T-cell (primary cell): Measurements from ENCODE around the gene IL1RL1. TPM values are rescaled to one million over a fixed set of nuclear protein-coding genes. Genes with fewer than 3 reads are reported as not detected.
A peak's percentile ranks its signal among the peaks of the same experiment; 100 is the strongest.

Experiments
- ATAC-seq, 4 experiments: fragments of 200-7000 bp in 3 of 4; fragments of 150-1000 bp in 1 of 4; cut with Tn5 transposase; replicated peaks in 1 of 4; 1 replicate in 3 of 4; 2 replicates in 1 of 4; pipeline ENCODE4 v1.10.0; 2021; ENCODE audit warnings: moderate library complexity in 3 of 4, mild to moderate bottlenecking in 2 of 4, moderate number of reproducible peaks in 1 of 4
- CTCF ChIA-PET, 2 donors: fragments of 300-600 bp; sonication (Branson Sonifier 250); formaldehyde crosslinking; loops; one replicate each; lab custom pipeline; 2022; ENCODE audit warnings: antibody characterized with exemption in 2 of 2; lab: Charles Lee
- POLR2A ChIA-PET, 2 donors: fragments of 300-600 bp; sonication (Branson Sonifier 250); formaldehyde crosslinking; loops; one replicate each; lab custom pipeline; 2022; ENCODE audit warnings: antibody characterized with exemption in 2 of 2; lab: Charles Lee
- DNase-seq, 35 experiments: peaks; one replicate each; pipeline versions ENCODE4 v3.0.0 to v3.0.0-alpha.2; 2013 to 2023
- H3K27ac ChIP-seq: one replicate; pipeline ENCODE4 v1.5.1; 2013; ENCODE audit warnings: low read length
- H3K27me3 ChIP-seq, 2 experiments: replicated peaks in 1 of 2; 1 replicate in 1 of 2; 2 replicates in 1 of 2; pipeline versions ENCODE4 v1.6.1 to v1.7.0; 2013; ENCODE audit warnings: low read length in 1 of 2, mixed read lengths in 1 of 2; ENCODE audit not compliant: control insufficient read depth in 2 of 2, insufficient read depth in 2 of 2; ENCODE audit errors: extremely low read depth in 1 of 2
- H3K36me3 ChIP-seq, 2 donors: 1 replicate in 1 of 2; 2 replicates in 1 of 2; pipeline versions ENCODE4 v1.6.1 to v1.7.0; 2013; ENCODE audit warnings: low read length in 1 of 2; ENCODE audit not compliant: control insufficient read depth in 2 of 2, insufficient read depth in 1 of 2; ENCODE audit errors: extremely low read depth in 1 of 2
- H3K4me1 ChIP-seq, 2 experiments: 1 replicate in 1 of 2; 2 replicates in 1 of 2; pipeline versions ENCODE4 v1.6.1 to v1.7.0; 2013; ENCODE audit warnings: low read length in 2 of 2, mixed read lengths in 1 of 2; ENCODE audit not compliant: insufficient read depth in 2 of 2, control insufficient read depth in 1 of 2; ENCODE audit errors: extremely low read depth in 1 of 2
- H3K4me3 ChIP-seq, 2 donors: 1 replicate in 1 of 2; 2 replicates in 1 of 2; pipeline versions ENCODE4 v1.5.1 to v1.7.0; 2013; ENCODE audit warnings: mild to moderate bottlenecking in 2 of 2, low read length in 1 of 2, moderate library complexity in 1 of 2; ENCODE audit not compliant: control insufficient read depth in 1 of 2; ENCODE audit errors: extremely low read depth in 1 of 2
- H3K9me3 ChIP-seq: 2 replicates; pipeline ENCODE4 v1.7.0; 2013
- H3K27ac Mint-ChIP-seq, 2 donors: one replicate each; pipeline ENCODE4 v1.8.0; 2020 to 2021; ENCODE audit warnings: mild to moderate bottlenecking in 2 of 2, mixed read lengths in 2 of 2
- H3K27me3 Mint-ChIP-seq, 2 donors: one replicate each; pipeline ENCODE4 v1.8.0; 2021 to 2022; ENCODE audit warnings: mixed read lengths in 2 of 2
- H3K36me3 Mint-ChIP-seq: one replicate; pipeline ENCODE4 v1.8.0; 2021; ENCODE audit warnings: mixed read lengths
- H3K4me1 Mint-ChIP-seq, 3 donors: one replicate each; pipeline ENCODE4 v1.8.0; 2020 to 2022; ENCODE audit warnings: mixed read lengths in 3 of 3, mild to moderate bottlenecking in 1 of 3
- H3K4me3 Mint-ChIP-seq, 3 donors: one replicate each; pipeline ENCODE4 v1.8.0; 2020 to 2022; ENCODE audit warnings: mild to moderate bottlenecking in 3 of 3, mixed read lengths in 3 of 3, moderate library complexity in 3 of 3
- H3K9me3 Mint-ChIP-seq, 3 donors: one replicate each; pipeline ENCODE4 v1.8.0; 2020 to 2022; ENCODE audit warnings: mixed read lengths in 3 of 3
- WGBS: methylation state at CpG from one replicate; pipeline ENCODE4 v1.1.5; 2013; ENCODE audit warnings: missing lambda C conversion rate; ENCODE audit not compliant: insufficient coverage; 5-methylcytosine and 5-hydroxymethylcytosine counted together
- total RNA-seq, 35 experiments: library from RNA in 6 of 35; stranded (reverse) in 6 of 35; fragments of 120-200 nt in 1 of 35; gene quantifications; one replicate each; pipeline versions ENCODE4 v1.2.1 to v1.2.4 and lab custom pipeline; 2013 to 2026

Gene IL1RL1
- total RNA-seq, 5 donors from 2014 or later (not counting 1 experiment from before 2014, with no cell fraction given): 0.15 to 1.4 (median 0.35) TPM

GRCh38 chr2:102392096-102392495, 80.7 kb downstream of the IL1RL1 start:
- POLR2A ChIA-PET: no interaction called here
- Mint-ChIP-seq H3K9me3 (no peaks in the 10 kb centered on the region), H3K27me3 (no peaks in the 10 kb centered on the region), H3K27ac (no peak overlapping the region), H3K4me1 (peaks cover 17 to 35% (median 24%) of the 10 kb centered on the region in 3 donors), H3K4me3 (no peak overlapping the region), H3K36me3 (peaks cover 14% of the 10 kb centered on the region)
- Histone ChIP-seq H3K4me3 (no peak overlapping the region), H3K27ac (no peak overlapping the region), H3K27me3 (no peaks in the 10 kb centered on the region), H3K9me3 (no peaks in the 10 kb centered on the region), H3K36me3 (peaks cover 0 to 2% of the 10 kb centered on the region in 2 donors), H3K4me1 (peaks cover 0 to 3% of the 10 kb centered on the region in 2 experiments)
- no peak for ATAC-seq
- CTCF ChIA-PET: interaction anchor here in 1 of 2 donors (1.3 kb wide), 1 partner anchor 27 kb away, joined by 4 read pairs; no protein-coding TSS in a partner anchor
- no CpG with 5 or more reads among the region's 3 CpGs for whole genome bisulfite sequencing
- no peak for DNase-seq

GRCh38 chr2:102392942-102393341, 81.6 kb downstream of the IL1RL1 start:
- no peaks in the 10 kb centered on the region for H3K9me3 Mint-ChIP-seq
- no CpG with 5 or more reads among the region's 1 CpG for WGBS
- no peak overlapping the region for H3K27ac ChIP-seq
- DNase-seq (no peak), ATAC-seq (no peak)
- ChIA-PET CTCF (no interaction called here), POLR2A (no interaction called here)
- peaks cover 0 to 3% of the 10 kb centered on the region in 2 experiments for H3K4me1 ChIP-seq
- no peaks in the 10 kb centered on the region for H3K9me3 ChIP-seq
- peaks cover 7% of the 10 kb centered on the region for H3K36me3 Mint-ChIP-seq
- no peaks in the 10 kb centered on the region for H3K27me3 ChIP-seq
- peaks cover 0 to 2% of the 10 kb centered on the region in 2 donors for H3K36me3 ChIP-seq
- H3K4me1 Mint-ChIP-seq: peaks cover 16 to 28% (median 20%) of the 10 kb centered on the region in 3 donors
- no peak overlapping the region for H3K4me3 Mint-ChIP-seq
- H3K27ac Mint-ChIP-seq: no peak overlapping the region
- no peaks in the 10 kb centered on the region for H3K27me3 Mint-ChIP-seq
- H3K4me3 ChIP-seq: no peak overlapping the region

- no peak for DNase-seq
- Mint-ChIP-seq H3K27me3 (no peaks in the 10 kb centered on the region), H3K9me3 (no peaks in the 10 kb centered on the region), H3K36me3 (no peaks in the 10 kb centered on the region), H3K27ac (no peak overlapping the region), H3K4me1 (peaks cover 14 to 26% (median 22%) of the 10 kb centered on the region in 3 donors), H3K4me3 (no peak overlapping the region)
- H3K9me3 ChIP-seq: no peaks in the 10 kb centered on the region
- ChIA-PET CTCF (no interaction called here), POLR2A (no interaction called here)
- peaks cover 0 to 2% of the 10 kb centered on the region in 2 donors for H3K36me3 ChIP-seq
- no peak for ATAC-seq
- peaks cover 3% of the 10 kb centered on the region in 2 experiments for H3K4me1 ChIP-seq
- no CpG with 5 or more reads among the region's 2 CpGs for WGBS
- no peak overlapping the region for H3K27ac ChIP-seq
- no peaks in the 10 kb centered on the region for H3K27me3 ChIP-seq
- no peak overlapping the region for H3K4me3 ChIP-seq
These were observed 84.6 kb downstream of the IL1RL1 start for GRCh38 chr2:102396012-102396411.

GRCh38 chr2:102397209-102397608, 85.8 kb downstream of the IL1RL1 start:
- no CpG with 5 or more reads among the region's 6 CpGs for WGBS
- ATAC-seq (no peak), DNase-seq (no peak)
- POLR2A ChIA-PET: no interaction called here
- Histone ChIP-seq H3K9me3 (no peaks in the 10 kb centered on the region), H3K36me3 (peaks cover 0 to 2% of the 10 kb centered on the region in 2 donors), H3K27me3 (no peaks in the 10 kb centered on the region), H3K27ac (no peak overlapping the region), H3K4me1 (peaks cover 0 to 3% of the 10 kb centered on the region in 2 experiments), H3K4me3 (no peak overlapping the region)
- Mint-ChIP-seq H3K27ac (no peak overlapping the region), H3K27me3 (no peaks in the 10 kb centered on the region), H3K36me3 (no peaks in the 10 kb centered on the region), H3K9me3 (no peaks in the 10 kb centered on the region), H3K4me3 (no peak overlapping the region), H3K4me1 (peaks cover 2 to 25% (median 22%) of the 10 kb centered on the region in 3 donors)
- CTCF ChIA-PET: interaction anchor here in 1 of 2 donors (0.6 kb wide), 1 partner anchor 22 kb away, joined by 4 read pairs; no protein-coding TSS in a partner anchor

GRCh38 chr2:102399499-102400141, 88.3 kb downstream of the IL1RL1 start:
- CTCF ChIA-PET: interaction anchor here in 1 of 2 donors (0.6 kb wide), 1 partner anchor 143 kb away, joined by 3 read pairs; no protein-coding TSS in a partner anchor
- POLR2A ChIA-PET: no interaction called here
- no peak for DNase-seq
- no peak overlapping the region for H3K4me3 Mint-ChIP-seq
- no peak for ATAC-seq
- H3K27ac ChIP-seq: no peak overlapping the region
- H3K9me3 ChIP-seq: no peaks in the 10 kb centered on the region
- H3K4me1 Mint-ChIP-seq: peaks cover 0 to 22% (median 20%) of the 10 kb centered on the region in 3 donors
- H3K4me3 ChIP-seq: no peak overlapping the region
- no peaks in the 10 kb centered on the region for H3K27me3 ChIP-seq
- no peaks in the 10 kb centered on the region for H3K36me3 Mint-ChIP-seq
- no peak overlapping the region for H3K27ac Mint-ChIP-seq
- H3K27me3 Mint-ChIP-seq: no peaks in the 10 kb centered on the region
- no peaks in the 10 kb centered on the region for H3K9me3 Mint-ChIP-seq
- H3K4me1 ChIP-seq: peaks cover 0 to 3% of the 10 kb centered on the region in 2 experiments
- 75% methylated on average over 7 of the region's 7 CpGs for WGBS
- H3K36me3 ChIP-seq: no peaks in the 10 kb centered on the region

GRCh38 chr2:102401456-102401855, 90.1 kb downstream of the IL1RL1 start:
- peak overlapping the region; percentile 60 for H3K27ac Mint-ChIP-seq

More at GRCh38 chr2:102401456-102401855, 90.1 kb downstream of the IL1RL1 start:
- Histone ChIP-seq H3K27ac (no peak overlapping the region), H3K4me3 (no peak overlapping the region), H3K4me1 (peaks cover 0 to 3% of the 10 kb centered on the region in 2 experiments), H3K27me3 (no peaks in the 10 kb centered on the region), H3K9me3 (no peaks in the 10 kb centered on the region), H3K36me3 (no peaks in the 10 kb centered on the region)
- POLR2A ChIA-PET: no interaction called here
- ATAC-seq (no peak), DNase-seq (no peak)
- CTCF ChIA-PET: no interaction called here
- Mint-ChIP-seq H3K4me1 (peaks cover 0 to 22% (median 20%) of the 10 kb centered on the region in 3 donors), H3K4me3 (no peak overlapping the region), H3K9me3 (no peaks in the 10 kb centered on the region), H3K36me3 (no peaks in the 10 kb centered on the region), H3K27me3 (no peaks in the 10 kb centered on the region)
